ENCODE data around the gene SNCB.

SNCB gene

DNA sequence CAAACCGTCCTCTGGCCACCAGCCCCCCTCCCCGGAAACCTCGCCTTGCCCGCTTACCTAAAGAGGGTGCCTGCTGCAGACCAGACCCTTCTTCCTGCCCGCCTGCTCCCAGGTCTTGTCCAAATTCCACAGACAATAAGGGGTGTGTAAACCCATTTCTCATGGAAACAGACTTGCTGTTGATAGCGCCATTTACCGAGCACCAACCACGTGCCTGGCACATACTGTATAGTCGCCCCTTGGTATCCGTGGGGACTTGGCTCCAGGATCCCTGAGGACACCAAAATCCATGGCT, 56.1 kb downstream of the SNCB start:
- DNase-seq (ENCODE audit: low spot score) = no peak

DNA sequence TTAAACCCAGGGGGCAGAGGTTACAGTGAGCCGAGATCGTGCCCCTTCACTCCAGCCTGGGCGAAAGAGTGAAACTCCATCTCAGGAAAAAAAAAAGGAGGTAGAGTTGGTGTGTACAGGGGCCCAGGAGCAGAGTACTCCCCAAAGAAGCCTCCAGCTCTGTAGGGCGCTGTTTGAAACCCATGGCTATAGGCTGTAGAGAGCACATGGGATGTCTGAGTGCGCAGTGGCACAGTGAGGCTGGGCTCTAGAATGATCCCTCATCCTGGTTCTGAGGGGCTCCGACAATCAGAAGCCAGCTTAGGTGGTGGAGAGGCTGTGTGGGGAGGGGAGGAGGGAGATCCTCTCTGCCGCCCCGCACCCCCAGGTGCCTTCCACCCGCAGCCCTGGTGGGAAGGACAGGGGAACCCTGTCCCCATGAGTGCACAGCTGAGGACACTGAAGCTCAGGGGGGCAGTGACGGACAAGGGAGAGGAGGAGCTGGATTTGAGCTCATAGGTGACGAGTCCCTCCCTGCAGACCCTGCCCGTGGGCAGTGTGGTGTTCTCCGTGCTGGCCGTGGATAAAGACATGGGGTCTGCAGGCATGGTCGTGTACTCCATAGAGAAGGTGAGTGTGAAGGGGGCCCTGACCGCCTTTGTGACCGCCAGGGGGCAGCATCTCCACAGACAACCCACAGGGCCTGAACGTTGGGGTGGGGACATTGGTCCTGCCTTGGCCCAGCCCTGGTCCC, 56.6 kb downstream of the SNCB start:
- no peak for DNase-seq (ENCODE audit: low spot score)

Data from RKO (cell line).